Endodermal cell (in vitro differentiated cells): ENCODE measurements around the gene RNF10. TPM values are rescaled to one million over a fixed set of nuclear protein-coding genes. Genes with fewer than 3 reads are reported as not detected.

ENCODE experiments used
- DNase-seq: peaks from one replicate; pipeline ENCODE4 v3.0.0-alpha.2; 2017
- H3K27ac ChIP-seq: 2 replicates; pipeline ENCODE4 v1.5.1; 2013; ENCODE audit warnings: mild to moderate bottlenecking, low read depth, low read length, moderate library complexity
- H3K27me3 ChIP-seq: 2 replicates; pipeline ENCODE4 v1.6.1; 2013; ENCODE audit warnings: mild to moderate bottlenecking, low read length, moderate library complexity; ENCODE audit not compliant: insufficient read depth, control insufficient read depth, poor library complexity, severe bottlenecking
- H3K36me3 ChIP-seq: 2 replicates; pipeline ENCODE4 v1.7.0; 2013; ENCODE audit warnings: mild to moderate bottlenecking, low read length, moderate library complexity; ENCODE audit not compliant: control insufficient read depth, insufficient read depth
- H3K4me1 ChIP-seq: one replicate; pipeline ENCODE4 v1.7.0; 2013; ENCODE audit warnings: low read length; ENCODE audit not compliant: control insufficient read depth, insufficient read depth
- H3K4me3 ChIP-seq: 2 replicates; pipeline ENCODE4 v1.5.1; 2013; ENCODE audit warnings: mild to moderate bottlenecking, low read length, moderate library complexity
- H3K9ac ChIP-seq: 2 replicates; pipeline ENCODE4 v1.6.1; 2013; ENCODE audit warnings: mild to moderate bottlenecking, low read length, moderate library complexity; ENCODE audit not compliant: poor library complexity, severe bottlenecking; ENCODE audit errors: extremely low read depth
- H3K9me3 ChIP-seq: 2 replicates; pipeline ENCODE4 v1.6.1; 2013; ENCODE audit warnings: mild to moderate bottlenecking, low read length, moderate library complexity; ENCODE audit not compliant: control insufficient read depth
- H3K27ac Mint-ChIP-seq: 2 replicates; pipeline ENCODE4 v1.8.0; 2020; ENCODE audit warnings: mixed read lengths
- H3K27me3 Mint-ChIP-seq: 2 replicates; pipeline ENCODE4 v1.8.0; 2021; ENCODE audit warnings: mild to moderate bottlenecking, mixed read lengths; ENCODE audit not compliant: insufficient read depth
- H3K36me3 Mint-ChIP-seq: 2 replicates; pipeline ENCODE4 v1.8.0; 2020; ENCODE audit warnings: low read depth, mixed read lengths
- H3K4me1 Mint-ChIP-seq: 2 replicates; pipeline ENCODE4 v1.8.0; 2020; ENCODE audit warnings: mixed read lengths
- H3K4me3 Mint-ChIP-seq: 2 replicates; pipeline ENCODE4 v1.8.0; 2020; ENCODE audit warnings: mild to moderate bottlenecking, moderate library complexity, mixed read lengths
- H3K9me3 Mint-ChIP-seq: 2 replicates; pipeline ENCODE4 v1.8.0; 2020; ENCODE audit warnings: mild to moderate bottlenecking, mixed read lengths
- CTCF ChIP-seq: fragments of 200-600 bp; sonication (generic); conservative IDR thresholded peaks from 2 replicates; pipeline ENCODE4 v1.5.0; 2021; ENCODE audit warnings: antibody characterized with exemption, mild to moderate bottlenecking
- WGBS, 2 experiments: methylation state at CpG; one replicate each; pipeline versions ENCODE4 v1.1.5 to v1.1.7; 2013; ENCODE audit warnings: missing lambda C conversion rate in 2 of 2, mixed read lengths in 1 of 2; ENCODE audit not compliant: insufficient coverage in 1 of 2, insufficient read length in 1 of 2; 5-methylcytosine and 5-hydroxymethylcytosine counted together
- total RNA-seq, 2 donors: library from RNA; stranded (reverse); fragmentation: NEBNext Ultra II Directional in 1 of 2; extraction: Animal tissue kit (Norgen Biotek cat#: 25700) in 1 of 2; gene quantifications; 2 replicates in 1 of 2; 3 replicates in 1 of 2; pipeline ENCODE4 v1.2.1, GENCODE V29; 2021

RNF10 gene
- total RNA-seq, 2 donors from 2014 or later = 167 to 182 TPM

- TF ChIP-seq CTCF = no peak
- H3K9ac ChIP-seq = no peak overlapping the region
- Mint-ChIP-seq H3K36me3 (peaks cover 54% of the 10 kb centered on the region), H3K27ac (no peak overlapping the region), H3K9me3 (no peaks in the 10 kb centered on the region), H3K4me1 (peaks cover 24% of the 10 kb centered on the region), H3K27me3 (no peaks in the 10 kb centered on the region), H3K4me3 (no peak overlapping the region)
- H3K4me1 ChIP-seq = peaks cover 10% of the 10 kb centered on the region
- DNase-seq = no peak
- peaks cover 72% of the 10 kb centered on the region for H3K36me3 ChIP-seq
- H3K27me3 ChIP-seq = no peaks in the 10 kb centered on the region
- WGBS, 2 experiments = 93 to 96% methylated on average over 3 of the region's 3 CpGs
- H3K4me3 ChIP-seq = no peak overlapping the region
- no peak overlapping the region for H3K27ac ChIP-seq
- H3K9me3 ChIP-seq = no peaks in the 10 kb centered on the region
These were observed 6.3 kb downstream of the RNF10 start for GRCh38 chr12:120540445-120540844.

- Mint-ChIP-seq H3K4me1 (peaks cover 18% of the 10 kb centered on the region), H3K4me3 (no peak overlapping the region), H3K27me3 (no peaks in the 10 kb centered on the region), H3K9me3 (no peaks in the 10 kb centered on the region), H3K36me3 (peaks cover 43% of the 10 kb centered on the region), H3K27ac (no peak overlapping the region)
- H3K27ac ChIP-seq = no peak overlapping the region
- peaks cover 10% of the 10 kb centered on the region for H3K4me1 ChIP-seq
- no peak overlapping the region for H3K9ac ChIP-seq
- no peak for TF ChIP-seq CTCF
- H3K4me3 ChIP-seq = no peak overlapping the region
- no peaks in the 10 kb centered on the region for H3K27me3 ChIP-seq
- WGBS, 2 experiments = 93 to 98% methylated on average over 4 to 5 of the region's 5 CpGs
- H3K36me3 ChIP-seq = peaks cover 74% of the 10 kb centered on the region
- DNase-seq = no peak
- H3K9me3 ChIP-seq = no peaks in the 10 kb centered on the region
These were observed 8.0 kb downstream of the RNF10 start for GRCh38 chr12:120542166-120542565.

- Histone ChIP-seq H3K9me3 (no peaks in the 10 kb centered on the region), H3K27ac (no peak overlapping the region), H3K4me1 (peaks cover 4% of the 10 kb centered on the region), H3K9ac (no peak overlapping the region), H3K36me3 (peaks cover 71% of the 10 kb centered on the region), H3K27me3 (no peaks in the 10 kb centered on the region), H3K4me3 (no peak overlapping the region)
- Mint-ChIP-seq H3K27me3 (no peaks in the 10 kb centered on the region), H3K36me3 (peaks cover 31% of the 10 kb centered on the region), H3K9me3 (no peaks in the 10 kb centered on the region), H3K4me1 (peaks cover 6% of the 10 kb centered on the region), H3K4me3 (no peak overlapping the region), H3K27ac (no peak overlapping the region)
- no peak for TF ChIP-seq CTCF
- no peak for DNase-seq
- WGBS, 2 experiments = 100% methylated on average over 2 of the region's 3 CpGs; no CpG with 5 or more reads in 1 of the 2 experiments
These were observed 10.5 kb downstream of the RNF10 start for GRCh38 chr12:120544691-120545090.
